Stimulated activated CD8-positive, alpha-beta memory T cell treated with anti-CD3 and anti-CD28 coated beads, Interleukin-15, amount 100 ng/mL, for 48 hours (primary cell): Measurements from ENCODE around the gene LHFPL2.

Experiments
- DNase-seq, 2 donors: peaks; one replicate each; pipeline ENCODE4 v3.0.0-alpha.2; 2020; ENCODE audit warnings: low read depth in 2 of 2

The LHFPL2 gene

DNA sequence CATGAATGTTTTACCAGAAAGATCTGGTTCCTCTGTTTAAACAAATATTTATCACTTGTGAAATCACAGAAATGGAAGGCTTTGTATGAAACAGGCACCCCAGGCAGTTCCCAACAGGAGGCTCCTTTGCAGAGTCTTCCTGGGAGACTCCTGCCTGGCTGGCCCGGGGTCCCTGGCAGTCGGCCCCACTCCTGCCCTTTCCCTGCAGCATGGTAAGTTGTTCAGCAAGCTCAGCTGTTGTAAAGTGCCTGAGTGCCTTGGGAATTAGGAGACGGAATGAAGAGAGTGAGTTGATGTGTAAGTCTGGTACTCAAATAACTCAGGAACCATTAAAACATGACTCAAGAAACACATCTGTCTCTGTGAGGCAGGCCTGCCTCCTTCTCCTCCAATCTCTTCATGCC lies 17.5 kb upstream of the LHFPL2 start:
- DNase-seq = no peak

DNA sequence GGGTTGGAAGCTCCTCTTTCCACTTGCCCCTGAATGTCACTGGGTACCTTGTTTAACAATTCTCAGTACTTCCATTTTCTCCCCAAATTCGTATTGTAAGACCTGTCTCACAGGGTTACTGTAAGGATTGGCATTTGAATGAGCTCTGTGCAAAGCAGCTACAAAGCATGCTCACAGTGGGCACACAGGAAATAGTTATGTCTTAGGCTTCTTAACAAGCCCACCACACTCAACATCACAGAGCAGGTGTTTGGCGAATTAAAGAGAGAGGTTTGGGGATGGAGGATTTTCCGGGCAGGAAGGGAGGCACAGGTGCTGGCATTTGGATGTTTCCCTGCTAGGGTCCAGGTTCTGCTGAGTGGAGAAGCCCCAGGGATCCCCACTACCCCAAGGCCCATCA lies 17.0 kb upstream of the LHFPL2 start:
- DNase-seq = no peak

DNA sequence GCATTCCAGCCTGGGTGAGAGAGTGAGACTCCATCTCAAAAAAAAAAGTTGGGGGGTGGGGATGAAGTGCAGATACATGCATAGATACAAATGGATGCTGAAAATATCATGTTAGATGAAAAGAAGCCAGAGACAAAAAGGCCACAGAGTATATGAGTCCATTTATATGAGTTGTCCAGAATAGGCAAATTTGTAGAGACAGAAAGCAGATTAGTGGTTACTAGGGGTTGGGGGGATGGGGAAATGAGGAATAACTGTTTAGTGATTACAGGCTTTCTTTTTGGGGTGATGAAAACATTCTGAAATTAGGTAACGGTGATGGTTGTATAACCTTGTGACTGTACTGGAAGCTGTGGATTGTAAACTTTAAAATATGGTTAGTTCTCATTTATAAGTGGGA lies 13.8 kb upstream of the LHFPL2 start:
- no peak for DNase-seq

DNA sequence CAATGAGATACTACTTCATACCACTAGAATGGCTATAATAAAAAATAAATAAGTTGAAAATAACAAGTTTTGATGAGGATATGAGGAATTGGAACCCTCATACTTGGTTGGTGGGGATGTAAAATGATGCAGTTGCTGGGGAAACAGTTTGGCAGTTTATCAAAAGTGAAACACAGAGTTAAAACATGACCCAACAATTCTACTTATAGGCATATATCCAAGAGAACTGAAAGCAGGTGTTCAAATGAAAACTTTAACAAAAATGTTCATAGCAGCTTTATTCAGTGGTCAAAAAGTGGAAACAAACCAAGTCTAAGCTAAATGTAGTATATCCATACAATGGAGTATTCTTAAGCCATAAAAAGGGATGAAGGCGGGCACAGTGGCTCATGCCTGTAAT lies 13.1 kb upstream of the LHFPL2 start:
- DNase-seq = no peak

DNA sequence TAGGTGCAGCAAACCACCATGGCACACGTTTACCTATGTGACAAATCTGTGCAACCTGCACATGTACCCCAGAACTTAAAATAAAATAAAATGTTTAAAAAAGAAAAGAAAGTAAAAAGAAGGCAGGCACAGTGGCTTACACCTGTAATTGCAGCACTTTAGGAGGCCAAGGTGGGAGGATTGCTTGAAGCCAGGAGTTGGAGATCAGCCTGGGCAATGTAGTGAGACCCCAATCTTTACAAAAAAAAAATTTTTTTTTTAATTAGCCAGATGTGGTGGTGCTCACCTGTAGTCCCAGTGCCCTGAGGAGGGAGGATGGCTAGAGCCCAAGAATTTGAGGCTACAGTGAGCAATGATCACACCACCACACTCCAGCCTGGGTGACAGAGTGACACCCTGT lies 12.5 kb upstream of the LHFPL2 start:
- no peak for DNase-seq

DNA sequence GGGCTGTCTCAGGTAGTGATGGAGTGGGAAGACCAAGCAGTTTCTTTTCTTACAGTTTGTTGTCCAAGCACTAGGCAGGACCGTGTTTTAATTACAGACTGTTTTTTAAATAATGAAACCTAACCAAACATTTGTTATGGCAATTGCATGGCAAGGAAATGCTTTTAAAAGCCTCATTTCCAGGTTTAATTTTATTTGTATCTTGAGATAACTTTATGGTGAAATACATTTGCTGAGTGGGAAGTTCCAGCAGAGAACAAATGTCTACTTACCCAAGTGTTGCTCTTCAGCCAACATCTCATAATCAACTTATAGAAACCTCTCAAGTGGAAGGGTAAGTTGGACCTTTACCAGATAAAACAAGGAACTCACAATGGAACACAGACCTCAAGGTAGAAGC lies 11.8 kb upstream of the LHFPL2 start:
- DNase-seq = no peak

DNA sequence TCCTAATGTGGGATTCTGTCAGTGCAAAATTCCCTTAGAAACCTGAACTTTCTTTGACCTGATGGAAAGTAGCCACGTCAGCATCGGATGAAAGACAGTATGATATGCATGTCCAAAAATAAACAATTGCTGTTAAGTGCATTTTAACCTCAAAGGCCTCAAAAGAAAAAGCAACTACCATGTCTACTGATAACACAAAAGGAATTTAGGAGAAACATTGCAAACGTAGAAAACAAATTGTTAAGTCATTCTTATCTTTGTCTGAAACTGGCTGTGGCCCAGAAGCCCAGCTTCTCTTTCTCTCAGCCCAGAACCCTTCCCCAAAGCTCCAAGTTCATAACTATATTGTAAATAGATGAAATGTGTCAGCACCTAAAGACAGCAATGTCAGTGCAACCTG lies 11.1 kb upstream of the LHFPL2 start:
- DNase-seq = no peak

DNA sequence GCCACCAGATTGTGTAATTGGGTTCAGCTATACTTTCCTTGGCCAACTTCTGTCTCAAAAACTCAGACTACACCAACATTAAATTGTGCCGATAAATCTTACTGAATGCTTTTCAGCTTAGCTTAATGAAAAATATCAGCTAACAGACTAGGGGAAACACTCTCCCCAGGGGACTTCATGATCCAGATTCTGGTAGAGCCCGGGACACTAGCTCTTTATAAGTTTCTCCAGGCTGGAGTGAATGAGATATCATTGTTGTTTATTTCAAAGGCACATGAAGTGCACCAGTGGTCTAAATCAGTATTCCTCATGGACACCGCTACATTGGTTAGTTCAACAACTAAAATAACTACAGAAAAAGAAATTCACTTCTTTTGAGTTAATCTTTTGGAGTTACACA lies 10.5 kb upstream of the LHFPL2 start:
- DNase-seq = no peak

DNA sequence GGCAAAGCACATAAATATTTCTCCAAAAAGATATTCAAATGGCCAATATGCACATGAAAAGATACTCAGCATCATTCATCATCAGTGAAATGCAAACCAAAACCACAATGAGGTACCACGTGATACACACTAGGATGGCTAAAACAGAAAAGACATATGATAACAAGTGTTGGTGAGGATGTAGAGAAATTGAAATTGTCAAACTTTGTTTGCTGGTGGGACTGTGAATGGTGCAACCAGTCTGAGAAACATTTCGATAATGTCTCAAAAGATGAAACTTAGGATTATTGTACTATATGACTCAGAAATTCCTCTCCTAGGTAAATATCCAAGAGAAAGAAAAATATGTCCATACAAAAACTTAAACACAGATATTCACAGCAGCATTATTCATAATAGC lies 8.6 kb upstream of the LHFPL2 start:
- no peak for DNase-seq

DNA sequence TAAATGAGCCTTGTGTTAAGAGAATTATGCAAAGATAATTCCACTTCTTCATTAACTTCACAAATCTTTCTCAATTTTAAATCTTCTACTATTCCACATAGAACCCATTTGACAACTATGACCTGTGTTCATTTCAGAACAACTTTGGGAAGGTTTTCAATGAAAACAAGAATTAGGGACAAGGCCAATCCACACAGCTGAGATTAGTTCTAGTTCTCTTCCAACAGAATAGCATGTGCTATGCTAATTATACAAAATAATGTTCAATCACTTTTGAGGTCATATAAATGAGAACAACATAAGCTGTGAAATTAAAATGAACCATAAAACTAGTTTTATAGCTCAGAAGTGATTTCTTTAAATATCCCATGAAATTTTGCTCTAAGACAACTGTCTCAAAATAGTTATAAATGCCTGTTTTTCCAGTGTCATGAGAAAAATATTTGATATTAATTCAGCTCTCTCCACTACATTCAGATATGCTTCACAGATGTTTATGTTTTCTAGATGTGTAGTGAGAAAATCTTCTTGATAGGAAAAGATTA lies 7.2 kb upstream of the LHFPL2 start:
- no peak for DNase-seq

DNA sequence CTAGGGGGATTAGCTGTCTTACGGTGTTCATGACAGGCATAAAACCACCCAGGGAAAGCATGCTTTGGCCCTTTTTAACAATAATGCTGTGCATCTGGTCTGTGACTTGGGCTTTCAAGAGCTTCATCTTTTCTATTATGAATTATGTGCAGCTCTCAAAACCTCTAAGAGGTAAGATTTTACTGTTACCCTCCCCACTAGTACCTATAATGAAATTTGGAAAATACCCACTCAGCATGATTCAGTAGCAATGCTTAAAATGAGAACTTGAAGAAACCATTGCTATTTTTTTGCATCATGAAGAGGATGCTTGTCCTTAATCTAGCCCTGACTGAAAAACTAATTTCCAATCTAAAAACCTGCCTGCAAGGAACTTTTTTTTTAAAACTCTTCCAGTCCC lies 5.8 kb upstream of the LHFPL2 start:
- DNase-seq = no peak

DNA sequence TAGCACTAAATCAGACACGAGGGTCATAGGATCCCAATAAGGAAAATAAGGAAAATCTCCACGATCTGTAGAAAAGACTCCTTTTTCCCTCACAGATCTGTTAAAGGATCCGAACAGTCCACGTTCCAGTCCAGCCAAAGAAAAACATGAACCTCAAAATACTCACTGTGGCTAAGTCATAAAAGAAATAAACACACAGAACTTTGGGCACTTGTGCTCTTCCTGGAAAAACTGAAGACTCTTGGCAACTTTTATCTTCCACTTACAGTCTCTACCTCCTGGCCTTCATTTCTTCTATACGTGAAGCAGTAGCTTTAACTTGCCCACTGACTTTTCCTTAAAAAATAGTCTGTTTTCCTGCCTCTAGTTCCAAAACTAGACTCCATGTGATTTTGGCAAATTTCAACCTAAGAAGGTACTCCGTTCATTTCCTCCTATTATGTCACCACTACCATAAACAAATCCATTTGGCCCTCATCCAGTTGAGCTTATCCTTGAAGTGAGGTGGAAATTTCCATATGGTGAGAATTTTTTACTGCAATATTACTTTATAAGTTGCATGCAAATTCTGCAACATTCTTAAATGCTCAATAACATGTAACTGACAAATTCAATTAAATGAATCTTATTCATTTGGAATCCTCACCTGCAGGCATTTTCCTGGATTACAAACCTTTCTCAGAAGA lies 5.3 kb upstream of the LHFPL2 start:
- DNase-seq = no peak

DNA sequence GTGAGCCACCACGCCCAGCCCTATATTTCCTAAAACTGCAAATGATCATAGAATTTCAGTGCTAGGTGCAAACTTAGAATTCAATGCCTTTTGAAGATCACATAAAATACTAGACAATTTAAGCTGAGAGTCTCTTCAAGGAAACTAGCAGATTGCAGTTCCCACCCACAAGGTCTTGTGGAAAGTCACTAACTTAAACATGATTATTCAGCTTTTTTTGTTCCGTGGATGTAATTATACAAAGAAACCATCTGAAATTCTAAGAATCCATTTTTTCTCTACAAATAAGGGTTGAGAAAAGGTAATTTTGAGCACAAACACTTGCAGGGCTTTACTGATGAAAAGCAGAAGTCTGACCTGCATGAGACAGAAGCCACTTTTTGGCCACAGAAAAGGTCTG lies 4.5 kb upstream of the LHFPL2 start:
- no peak for DNase-seq

DNA sequence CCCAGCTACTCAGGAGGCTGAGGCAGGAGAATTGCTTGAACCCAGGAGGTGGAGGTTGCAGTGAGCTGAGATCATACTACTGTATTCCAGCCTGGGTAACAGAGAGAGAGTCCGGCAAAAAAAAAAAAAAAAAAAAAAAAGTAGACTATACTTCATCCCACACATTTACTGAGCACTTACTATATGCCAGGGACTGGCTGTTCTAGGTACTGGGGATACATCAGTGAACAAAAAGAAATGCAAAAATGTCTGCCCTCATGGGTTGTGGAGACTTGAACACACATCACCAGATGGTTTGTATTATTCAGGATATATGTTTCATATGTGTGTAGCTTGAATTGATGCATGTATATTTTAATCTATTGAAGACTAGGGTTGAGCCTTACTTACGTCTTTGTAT lies 2.9 kb upstream of the LHFPL2 start:
- no peak for DNase-seq

DNA sequence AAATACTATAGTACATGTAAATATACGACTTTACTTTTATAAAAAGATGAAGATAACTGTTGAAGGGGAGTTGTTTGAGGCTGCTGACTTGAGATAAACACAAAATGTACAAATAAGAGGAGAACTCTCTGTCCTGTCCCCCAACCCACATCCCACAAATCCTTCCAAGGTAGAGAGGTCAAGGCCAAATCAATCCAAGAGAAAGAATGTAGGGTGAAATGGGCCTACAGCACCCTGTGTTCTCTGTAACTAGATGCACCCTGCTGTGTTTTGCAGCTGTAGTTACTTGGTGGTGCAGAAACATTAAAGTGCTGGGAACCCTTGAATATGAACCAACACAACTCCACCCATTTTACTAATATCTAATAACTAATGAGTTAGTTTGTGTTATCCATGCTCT lies 2.0 kb upstream of the LHFPL2 start:
- DNase-seq = no peak

DNA sequence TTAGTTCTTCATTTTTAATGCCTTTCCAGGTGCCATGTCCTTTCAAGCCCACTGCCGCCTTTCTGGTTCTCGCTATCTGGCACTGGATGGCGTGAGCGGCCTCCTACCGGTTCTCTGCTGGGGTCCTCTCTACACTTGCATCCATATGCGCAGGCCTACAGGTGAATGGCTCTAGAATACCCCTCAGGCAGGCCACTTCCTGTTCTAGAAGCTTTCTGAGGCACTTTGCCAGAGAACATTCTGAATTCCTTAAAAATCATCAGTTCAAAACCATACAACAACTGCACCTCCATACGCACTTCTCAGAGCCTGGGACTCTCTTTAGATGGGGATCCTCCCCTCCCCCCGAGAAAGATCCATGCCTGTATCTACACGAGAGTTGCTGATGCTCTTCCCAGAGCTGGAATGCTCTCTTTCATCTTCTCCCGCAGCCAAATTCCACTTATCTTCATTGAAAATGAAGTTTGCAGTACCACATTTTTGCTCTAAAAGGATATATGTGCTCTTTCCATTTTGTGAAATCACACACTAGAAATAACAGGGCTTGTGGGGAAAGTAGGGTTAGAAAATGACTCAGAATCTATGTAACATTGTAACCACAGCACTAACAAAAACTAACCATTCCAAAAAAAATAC lies 1.4 kb upstream of the LHFPL2 start:
- DNase-seq = no peak

DNA sequence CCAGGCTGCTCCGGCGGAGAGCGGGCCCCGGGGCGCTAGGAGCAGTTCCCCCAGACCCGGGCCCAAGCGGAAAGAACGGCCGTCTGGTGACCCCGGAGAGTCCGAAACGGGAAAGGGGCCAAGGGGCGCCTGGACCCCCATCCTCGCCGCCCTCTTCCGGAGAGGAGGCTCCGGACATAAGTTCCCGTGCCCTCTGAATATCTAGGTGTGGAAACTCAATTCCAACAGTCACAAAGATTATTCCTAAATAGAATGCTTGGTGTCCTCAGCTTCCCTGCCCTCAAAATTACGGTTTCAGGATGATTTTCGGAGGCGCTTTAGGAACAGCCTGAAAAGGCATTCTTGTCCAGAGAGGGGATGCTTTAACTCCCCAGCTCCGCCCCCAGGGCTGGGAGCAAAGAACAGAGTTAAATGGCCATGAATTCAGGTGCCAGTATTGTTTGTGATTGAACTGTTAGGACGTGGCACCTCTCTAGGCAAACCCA lies 681 bp upstream of the LHFPL2 start:
- DNase-seq = no peak

DNA sequence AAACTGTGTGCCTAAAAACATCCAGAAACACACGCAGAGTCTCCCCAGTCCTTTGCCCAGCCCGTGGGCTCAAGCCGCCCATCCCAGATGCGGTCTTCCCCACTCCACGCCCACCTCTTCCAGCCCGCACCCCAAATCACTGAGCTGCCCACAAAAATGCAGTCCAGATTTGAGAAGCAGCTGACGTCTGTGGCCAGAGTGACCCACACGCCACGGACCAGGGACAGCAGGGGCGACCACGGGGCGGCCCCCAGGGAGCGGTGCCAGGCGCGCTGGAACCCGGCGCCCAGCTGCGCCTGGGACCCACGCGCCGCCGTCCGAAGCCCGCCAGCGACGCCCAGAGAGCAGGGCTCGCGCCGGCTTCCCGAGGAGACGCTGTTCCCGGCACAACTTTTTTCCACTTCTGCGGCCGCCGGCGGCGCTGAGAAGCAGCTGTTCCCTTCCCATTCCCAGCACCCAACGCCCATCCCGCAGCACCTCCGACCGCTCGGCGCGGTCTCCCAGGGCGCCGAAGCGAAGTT lies 674 bp downstream of the LHFPL2 start:
- no peak for DNase-seq

DNA sequence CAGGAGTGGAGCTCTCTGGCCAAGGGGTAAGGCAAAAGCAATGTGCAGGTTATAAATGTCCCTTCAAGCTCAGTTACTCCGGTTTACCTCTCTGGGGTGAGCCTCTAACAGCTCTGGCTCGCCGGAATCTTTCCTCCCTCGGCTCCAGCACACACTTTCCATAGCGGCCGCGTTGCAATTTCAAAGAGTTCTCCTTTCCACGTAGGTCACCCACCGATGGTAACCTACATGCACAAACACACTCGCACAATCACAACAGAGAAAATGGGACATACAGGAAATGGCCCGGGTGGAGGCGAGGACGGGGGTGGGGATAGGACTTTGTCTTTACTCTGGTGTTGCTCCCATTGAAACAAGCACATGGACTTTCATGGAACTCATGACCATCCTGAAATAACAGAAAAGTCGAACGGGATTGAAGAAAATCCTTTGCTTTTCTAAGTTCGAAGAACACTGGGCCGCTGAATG lies 1.2 kb downstream of the LHFPL2 start:
- no peak for DNase-seq

DNA sequence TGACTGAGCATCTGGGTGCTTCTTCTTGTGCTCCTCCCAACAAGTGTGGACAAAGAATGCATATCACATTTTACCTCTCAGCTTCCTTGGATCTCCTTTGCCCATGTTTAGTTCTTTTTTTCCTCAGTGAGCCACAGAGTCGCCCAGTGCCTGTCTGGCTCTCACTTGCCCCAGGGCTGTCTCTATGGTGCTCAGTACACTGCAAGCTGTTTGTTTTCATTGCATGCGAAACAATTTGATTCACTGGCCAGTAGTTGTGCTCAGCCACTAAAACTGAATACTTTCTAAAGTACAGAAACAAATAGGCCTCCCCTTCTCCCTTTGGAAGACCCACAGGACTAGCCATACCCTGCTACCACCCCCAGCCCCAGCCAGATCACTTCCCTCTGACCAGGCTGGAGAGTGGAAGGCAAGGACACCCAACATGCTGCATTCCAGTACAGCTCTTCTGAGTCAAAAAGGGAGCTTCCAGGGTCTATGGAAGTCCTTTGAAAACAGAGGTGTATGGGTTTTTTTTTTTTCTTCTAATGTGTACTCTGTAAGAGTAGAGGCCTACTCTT lies 3.8 kb downstream of the LHFPL2 start:
- no peak for DNase-seq

DNA sequence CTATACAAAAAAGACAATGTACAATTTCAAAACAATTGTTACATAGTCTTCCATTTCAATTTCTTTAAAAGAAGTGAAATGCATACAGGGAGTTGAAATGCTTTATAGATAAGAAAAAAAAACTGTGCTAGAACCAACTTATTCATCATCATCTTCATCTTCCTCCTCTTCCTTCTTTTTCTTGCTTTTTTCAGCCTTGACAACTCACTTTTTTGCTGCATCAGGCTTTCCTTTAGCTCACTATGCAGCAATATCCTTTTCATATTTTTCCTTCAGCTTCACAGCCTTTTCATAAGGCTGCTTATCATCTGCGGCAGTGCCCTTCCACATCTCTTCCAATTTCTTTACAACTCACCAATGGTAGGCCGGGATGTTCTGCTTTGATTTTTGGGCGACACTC lies 4.4 kb downstream of the LHFPL2 start:
- no peak for DNase-seq

DNA sequence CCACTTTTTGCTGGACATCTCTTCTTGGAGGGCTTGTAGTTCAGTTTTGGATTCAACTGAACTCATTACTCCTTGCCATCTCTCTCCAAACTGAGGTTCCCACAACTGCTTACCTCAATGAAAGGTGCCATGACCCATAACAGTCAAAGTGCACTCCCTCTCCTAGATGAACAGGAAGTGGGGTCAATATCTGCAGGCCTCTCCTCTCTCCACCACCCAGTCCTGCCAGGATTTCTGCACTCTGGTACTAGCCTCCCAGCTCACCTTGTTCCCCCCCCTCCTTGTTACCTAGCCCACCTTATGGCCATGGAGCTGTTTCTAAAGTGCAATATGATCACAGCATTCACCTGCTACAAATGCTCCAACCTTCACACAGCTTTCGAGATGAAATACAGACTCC lies 5.9 kb downstream of the LHFPL2 start:
- DNase-seq = no peak
